ENCODE data around the gene PAFAH1B1.

- TF ChIP-seq CTCF (IDR thresholded peaks at IDR 0.05): no peak
- TF ChIP-seq POLR2A (IDR thresholded peaks at IDR 0.05): no peak
Measured at GRCh38 chr17:2564877-2565276, 28.6 kb upstream of the PAFAH1B1 start.
